Endothelial cell of umbilical vein (primary cell): Measurements from ENCODE around the gene BCAR3.

Source experiments
- CTCF ChIP-seq, 2 donors: IDR thresholded peaks; 1 replicate in 1 of 2; 2 replicates in 1 of 2; pipeline ENCODE4 v1.5.1; 2011; ENCODE audit warnings: low read length in 2 of 2, mild to moderate bottlenecking in 2 of 2, moderate library complexity in 2 of 2, control low read depth in 1 of 2, inconsistent platforms in 1 of 2, low read depth in 1 of 2; ENCODE audit not compliant: insufficient read depth in 1 of 2; ENCODE audit errors: extremely low read depth in 1 of 2
- EZH2 ChIP-seq: IDR thresholded peaks from 2 replicates; pipeline ENCODE4 v1.6.1; 2012; ENCODE audit warnings: borderline replicate concordance, low read depth, mild to moderate bottlenecking, moderate library complexity, low read length, inconsistent platforms; ENCODE audit not compliant: severe bottlenecking
- GATA2 ChIP-seq: IDR thresholded peaks from 2 replicates; pipeline ENCODE4 v1.7.0; 2011; ENCODE audit warnings: low read depth, mild to moderate bottlenecking, moderate library complexity, mixed read lengths, low read length; ENCODE audit not compliant: insufficient read length, insufficient read depth
- MAX ChIP-seq: IDR thresholded peaks from 2 replicates; pipeline ENCODE4 v1.6.1; 2011; ENCODE audit not compliant: insufficient read depth, insufficient read length
- MYC ChIP-seq: IDR thresholded peaks from one replicate; pipeline ENCODE4 v1.6.1; 2011; ENCODE audit warnings: mild to moderate bottlenecking, low read depth, low read length
- POLR2A ChIP-seq: IDR thresholded peaks from 2 replicates; pipeline ENCODE4 v1.6.1; 2012; ENCODE audit warnings: low read depth, mild to moderate bottlenecking, control low read depth, low read length
- POLR2AphosphoS5 ChIP-seq: IDR thresholded peaks from 2 replicates; pipeline ENCODE4 v1.6.1; 2012; ENCODE audit warnings: low read depth, mild to moderate bottlenecking, control low read depth, low read length, moderate library complexity; ENCODE audit not compliant: insufficient read depth

GRCh38 chr1:93663208-93663614 lies 18.4 kb downstream of the BCAR3 start:
- no peak for TF ChIP-seq POLR2A
- TF ChIP-seq CTCF (IDR thresholded peaks at IDR 0.05; ENCODE audit: extremely low read depth in 1 of 2, insufficient read depth in 1 of 2, low read depth in 1 of 2, low read length in 2 of 2): no peak
- TF ChIP-seq MYC: no peak
- no peak for TF ChIP-seq POLR2AphosphoS5
- no peak for TF ChIP-seq EZH2
- TF ChIP-seq MAX: no peak
- no peak for TF ChIP-seq GATA2
